Spinal cord (tissue), 4 donors: ENCODE data around the gene ADAM19. TPM values are rescaled to one million over a fixed set of nuclear protein-coding genes. Genes with fewer than 3 reads are reported as not detected.

Source experiments
- polyA plus RNA-seq, 2 donors: library from polyadenylated mRNA; unstranded; fragments of 120-200 nt; gene quantifications; one replicate each; pipeline ENCODE4 v1.2.1, GENCODE V29; 2013; ENCODE audit not compliant: insufficient read length in 2 of 2
- small RNA-seq: library from RNA; depleted of rRNA; stranded (forward); fragments of <200 nt; gene quantifications from one replicate; pipeline ENCODE3, GENCODE V24; 2014; ENCODE audit warnings: low replicate concordance
- total RNA-seq, 2 donors: library from RNA; depleted of rRNA in 1 of 2; stranded (reverse); fragments of 120-200 nt in 1 of 2; fragments of >200 nt in 1 of 2; gene quantifications; one replicate each; pipeline versions ENCODE4 v1.2.3 to v1.2.4, GENCODE V29; 2013 to 2014

The ADAM19 gene
- total and polyA plus RNA-seq, 4 donors: 11.7 to 16.2 (median 15.8) TPM

Small RNAs within 50 kb of the gene (small RNA-seq; reads per million reads assigned to genes)
- not detected for gene RNU6-390P

Other genes starting within 250 kb of the ADAM19 start
- 1 to 10 TPM; 1.1 to 1.3 TPM for gene NIPAL4, start 115.6 kb downstream of the ADAM19 start, total RNA-seq
- 1 to 10 TPM; 3.9 to 4.8 TPM for gene NIPAL4, start 115.6 kb downstream of the ADAM19 start, polyA plus RNA-seq
- under 1 TPM in 1 of 2 donors, not detected in 1; 0.22 TPM for gene SOX30, start 76.7 kb upstream of the ADAM19 start, total RNA-seq
- gene SOX30, start 76.7 kb upstream of the ADAM19 start, polyA plus RNA-seq: under 1 TPM; 0.43 to 0.51 TPM
- gene C5orf52, start 95.8 kb upstream of the ADAM19 start, total RNA-seq: not detected
- gene C5orf52, start 95.8 kb upstream of the ADAM19 start, polyA plus RNA-seq: not detected
- gene THG1L, start 155.6 kb upstream of the ADAM19 start, total RNA-seq: 10 to 100 TPM; 10.6 to 18.0 TPM
- gene THG1L, start 155.6 kb upstream of the ADAM19 start, polyA plus RNA-seq: 10 to 100 TPM; 11.3 to 13.9 TPM
- 10 to 100 TPM; 18.7 to 59.8 TPM for gene LSM11, start 167.9 kb upstream of the ADAM19 start, total RNA-seq
- 10 to 100 TPM; 56.8 to 66.3 TPM for gene LSM11, start 167.9 kb upstream of the ADAM19 start, polyA plus RNA-seq